22Rv1 (cell line): ENCODE measurements around the gene RAC3.

ENCODE experiments used
- H3K27ac ChIP-seq: fragments of 450-650 bp; 2 replicates; pipeline ENCODE4 v1.5.1; 2017
- CTCF ChIP-seq: fragments of 450-650 bp; IDR thresholded peaks from 2 replicates; pipeline ENCODE4 v1.5.1; 2017; ENCODE audit warnings: mild to moderate bottlenecking
- ZFX ChIP-seq: fragments of 450-650 bp; IDR thresholded peaks from 2 replicates; pipeline ENCODE4 v1.6.1; 2017; ENCODE audit warnings: antibody characterized with exemption, borderline replicate concordance

The RAC3 gene

GRCh38 chr17:82047914-82048570 lies 16.6 kb downstream of the RAC3 start:
- no peak overlapping the region for H3K27ac ChIP-seq
- no peak for TF ChIP-seq ZFX
- no peak for TF ChIP-seq CTCF

- TF ChIP-seq CTCF (no peak), ZFX (no peak)
- H3K27ac ChIP-seq, result no peak overlapping the region
Observed at GRCh38 chr17:82048571-82048971, 17.1 kb downstream of the RAC3 start.

GRCh38 chr17:82049106-82049505 lies 17.6 kb downstream of the RAC3 start:
- H3K27ac ChIP-seq, result no peak overlapping the region
- TF ChIP-seq CTCF (no peak), ZFX (no peak)

- H3K27ac ChIP-seq, result no peak overlapping the region
- no peak for TF ChIP-seq CTCF
- no peak for TF ChIP-seq ZFX
Observed at GRCh38 chr17:82049521-82049971, 18.1 kb downstream of the RAC3 start.

GRCh38 chr17:82050152-82050760 lies 18.8 kb downstream of the RAC3 start:
- no peak for TF ChIP-seq ZFX
- TF ChIP-seq CTCF, result no peak
- peak overlapping the region; percentile 73 for H3K27ac ChIP-seq

GRCh38 chr17:82050761-82051641 lies 19.5 kb downstream of the RAC3 start:
- peak overlapping the region; percentile 73 for H3K27ac ChIP-seq
- TF ChIP-seq ZFX (no peak), CTCF (no peak)
